GM19240 (cell line): Measurements from ENCODE around the gene AKT1.
"Not testable (repeated sequence)": the region's sequence is repeated elsewhere in the genome, so short reads cannot be mapped to it uniquely, and the experiment has no call there.

Experiments used
- DNase-seq: peaks from one replicate; pipeline ENCODE4 v3.0.0; 2011; ENCODE audit warnings: low spot score; ENCODE audit not compliant: insufficient read length

Gene AKT1

DNA sequence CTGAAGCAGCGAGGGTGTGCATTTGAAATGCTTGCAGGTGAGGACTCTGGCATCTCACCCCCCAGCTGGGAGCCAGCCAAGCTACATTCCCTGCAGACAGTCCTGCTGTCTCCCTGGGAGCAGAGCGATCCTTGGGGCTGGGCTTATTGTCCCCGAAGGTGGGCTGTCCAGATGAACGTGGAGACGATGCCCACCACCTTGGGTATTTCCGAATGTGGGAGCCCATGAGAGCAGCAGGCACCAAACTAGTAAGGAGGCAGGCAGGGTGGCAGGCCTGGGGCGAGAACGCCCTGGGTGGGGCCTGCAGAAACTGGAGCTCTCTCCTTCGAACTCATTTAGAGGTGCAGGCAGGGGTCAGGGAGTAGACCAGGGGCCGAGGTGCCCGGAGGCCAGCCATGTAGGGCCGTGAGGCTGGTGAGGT, 23.8 kb upstream of the AKT1 start:
- no peak for DNase-seq

GRCh38 chr14:104818714-104819161, 23.2 kb upstream of the AKT1 start:
- DNase-seq: no peak

DNA sequence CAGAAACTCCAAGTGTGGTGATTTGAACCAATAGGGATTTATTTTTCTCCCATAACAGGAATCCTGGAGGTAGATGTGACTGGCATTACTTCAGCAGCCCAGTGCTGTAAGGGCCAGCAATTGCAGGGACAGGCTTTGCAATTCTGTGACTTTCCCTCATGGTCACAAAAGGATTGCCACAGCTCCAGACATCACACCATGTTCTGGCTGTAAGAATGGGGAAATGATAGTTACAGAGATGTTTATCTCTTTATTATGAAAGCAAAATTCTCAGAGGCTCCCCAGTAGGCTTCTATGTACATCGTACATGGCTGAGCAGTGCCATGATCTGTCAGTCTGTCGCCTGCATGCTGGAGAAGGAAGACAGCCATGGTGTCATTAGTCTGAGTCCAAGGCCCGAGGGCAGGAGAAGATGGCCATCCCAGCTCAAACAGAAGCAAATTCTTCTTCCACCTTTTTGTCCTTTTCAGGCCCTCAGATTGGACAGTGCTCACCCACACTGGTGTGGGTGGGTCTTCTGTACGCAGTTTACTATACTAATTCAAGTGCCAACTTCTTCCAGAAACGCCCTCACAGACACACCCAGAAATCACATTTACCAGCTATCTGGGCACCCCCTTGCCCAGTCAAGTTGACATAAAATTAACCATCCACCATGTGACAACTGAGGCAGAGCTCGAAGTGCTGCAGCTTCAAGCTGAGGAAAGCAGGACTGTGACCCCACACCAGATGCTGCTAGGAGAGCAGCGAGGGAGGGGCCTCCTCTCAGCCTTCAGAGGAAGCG, 22.6 kb upstream of the AKT1 start:
- no peak for DNase-seq

DNA sequence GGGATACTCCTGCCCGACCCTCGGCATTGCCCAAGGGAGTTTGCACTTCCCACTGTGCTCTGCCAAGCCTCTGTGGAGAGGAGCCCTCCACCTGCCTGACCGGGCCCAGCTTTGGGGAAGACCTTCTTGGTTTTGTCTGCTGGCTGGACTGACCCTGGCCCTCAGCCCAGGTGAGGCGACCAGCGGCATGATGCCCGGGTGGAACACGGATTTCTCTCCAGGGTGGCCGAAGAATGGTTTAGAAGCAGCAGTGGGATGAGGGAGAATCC, 21.0 kb upstream of the AKT1 start:
- DNase-seq: no peak

DNA sequence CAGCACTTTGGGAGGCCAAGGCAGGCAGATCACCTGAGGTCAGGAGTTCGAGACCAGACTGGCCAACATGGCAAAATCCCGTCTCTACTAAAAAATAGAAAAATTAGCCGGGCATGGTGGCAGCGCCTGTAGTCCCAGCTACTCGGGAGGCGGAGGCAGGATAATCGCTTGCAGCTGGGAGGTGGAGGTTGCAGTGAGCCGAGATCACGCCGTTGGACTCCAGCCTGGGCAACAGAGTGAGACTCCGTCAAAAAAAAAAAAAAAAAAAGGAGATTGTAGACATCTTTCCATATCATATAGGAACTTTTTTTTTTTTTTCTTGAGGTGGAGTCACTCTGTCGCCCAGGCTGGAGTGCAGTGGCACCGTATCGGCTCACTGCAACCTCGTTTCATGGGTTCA, 19.2 kb upstream of the AKT1 start:
- not testable (repeated sequence) for DNase-seq

DNA sequence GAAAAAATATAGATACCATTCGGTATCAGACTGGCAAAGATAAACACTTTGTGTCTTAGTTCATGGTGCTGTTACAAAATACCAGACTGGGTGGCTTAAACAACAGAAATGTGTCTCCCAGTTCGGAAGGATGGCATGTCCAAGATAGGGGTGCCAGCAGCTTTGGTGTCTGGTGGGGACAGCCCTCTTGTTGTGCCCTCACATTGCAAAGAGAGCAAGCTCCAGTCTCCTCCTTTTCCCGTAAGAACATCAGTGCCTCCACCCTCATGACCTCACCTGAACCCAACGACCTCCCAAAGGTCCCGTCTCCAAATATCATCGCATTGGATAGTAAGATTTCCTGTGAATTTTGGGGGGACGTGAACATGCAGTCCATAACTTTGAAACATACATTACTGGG, 17.7 kb upstream of the AKT1 start:
- DNase-seq: no peak

- DNase-seq: no peak
Measured at GRCh38 chr14:104810316-104810715, 14.8 kb upstream of the AKT1 start.

DNA sequence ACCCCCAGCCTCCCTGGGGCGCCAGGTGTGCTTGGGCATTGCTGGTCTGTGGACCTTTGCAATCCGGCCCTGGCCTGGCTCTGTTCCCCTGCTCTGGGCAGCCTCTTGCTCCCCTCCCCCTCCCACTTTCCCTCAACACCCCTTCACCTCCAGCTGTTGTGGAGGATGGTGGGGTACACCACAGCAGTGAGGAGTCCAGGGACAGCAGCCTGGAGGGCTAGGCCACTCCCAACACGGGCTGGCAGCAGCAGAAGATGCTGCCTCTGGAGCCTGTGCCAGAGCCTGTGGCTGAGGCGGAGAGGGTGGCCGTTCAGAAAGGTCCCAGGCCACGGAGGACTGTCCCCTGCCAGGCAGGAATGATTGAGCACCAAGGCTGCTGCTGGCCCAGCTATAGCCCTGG, 12.9 kb upstream of the AKT1 start:
- no peak for DNase-seq

- no peak for DNase-seq
Measured at GRCh38 chr14:104806625-104807465, 11.3 kb upstream of the AKT1 start.

GRCh38 chr14:104805941-104806624, 10.5 kb upstream of the AKT1 start:
- DNase-seq: no peak

- no peak for DNase-seq
Measured at GRCh38 chr14:104805326-104805678, 9.8 kb upstream of the AKT1 start.

DNA sequence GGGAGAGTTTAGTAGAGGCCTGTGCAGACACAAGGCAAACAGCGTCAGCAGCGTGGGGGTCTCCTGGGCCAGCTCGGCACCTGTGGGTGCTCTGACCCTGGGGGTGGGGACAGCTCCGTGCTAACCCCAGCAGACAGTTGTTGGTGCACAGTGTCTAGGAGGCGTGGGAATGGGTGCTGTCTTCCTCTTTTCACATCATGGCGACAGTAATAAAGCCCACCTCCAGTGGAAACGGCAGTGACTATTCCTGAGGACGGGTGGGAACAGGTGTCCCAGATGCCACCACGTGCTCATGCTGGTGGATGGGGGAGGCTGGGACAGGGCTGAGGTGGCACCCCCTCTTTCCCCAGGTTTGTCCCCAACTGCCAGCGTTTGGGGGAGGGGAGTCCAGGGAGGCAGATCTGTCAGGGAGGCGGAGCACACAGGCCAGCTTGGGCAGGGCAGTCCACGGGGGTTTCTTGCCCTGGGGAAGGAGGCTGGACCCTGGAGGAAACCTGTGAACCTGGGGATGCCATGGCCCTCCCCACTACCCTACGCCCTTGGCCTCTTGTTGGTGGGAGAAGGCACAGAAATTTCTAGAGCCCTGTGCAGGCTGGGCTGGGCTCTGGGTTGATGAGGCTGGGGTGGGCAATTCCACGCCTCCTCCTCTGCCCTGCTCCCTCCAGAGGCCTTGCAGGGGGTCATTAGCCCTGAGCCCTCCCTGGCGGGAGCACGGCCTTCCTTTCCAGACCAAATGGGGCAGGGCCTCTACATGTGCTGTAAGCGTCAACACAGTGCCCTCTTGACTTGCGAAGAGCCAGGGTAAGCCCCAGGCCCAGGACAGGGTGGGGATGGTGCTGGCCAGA, 9.2 kb upstream of the AKT1 start:
- no peak for DNase-seq

GRCh38 chr14:104803912-104804410, 8.4 kb upstream of the AKT1 start:
- no peak for DNase-seq

DNA sequence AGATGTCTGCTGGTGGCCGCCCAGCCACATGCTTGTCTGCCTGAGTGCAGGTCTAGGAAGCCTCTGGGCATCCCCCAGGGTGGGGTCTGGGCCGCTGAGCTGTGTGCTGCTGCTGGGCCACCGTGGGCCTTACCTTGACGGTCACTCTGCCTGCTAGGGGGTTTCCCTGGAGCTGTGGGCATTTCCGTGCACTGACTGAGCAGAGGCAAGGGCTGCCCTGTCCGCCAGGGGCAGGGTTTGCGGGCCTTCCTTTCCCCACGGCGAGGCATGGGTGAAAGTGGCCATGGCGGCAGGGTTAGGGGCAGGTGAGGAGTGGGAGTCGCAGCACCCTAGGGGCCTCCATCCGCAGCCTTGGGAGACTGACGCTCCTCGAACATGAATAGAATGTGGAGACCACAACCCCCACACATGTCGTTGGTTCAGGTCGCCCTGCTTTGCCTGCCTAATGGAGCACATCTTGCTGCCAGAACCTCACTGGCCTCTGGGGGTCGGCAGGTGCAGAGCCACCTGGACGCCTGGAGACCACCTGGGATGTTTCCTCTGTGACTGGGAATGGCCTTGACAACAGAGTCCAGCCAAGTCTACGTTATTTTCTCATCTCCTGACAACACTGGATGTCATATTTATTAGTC, 7.8 kb upstream of the AKT1 start:
- DNase-seq: no peak

- DNase-seq: no peak
Measured at GRCh38 chr14:104802394-104803184, 7.0 kb upstream of the AKT1 start.

- DNase-seq: no peak
Measured at GRCh38 chr14:104801520-104802393, 6.2 kb upstream of the AKT1 start.

- peak; percentile 71 for DNase-seq
Measured at GRCh38 chr14:104800771-104801519, 5.4 kb upstream of the AKT1 start, which contains the start of gene ZBTB42. ZBTB42 (plus strand) TSS chr14:104801101; CDS start chr14:104801198, 97 bp downstream.
